Measurements from ENCODE around the gene USP17L21.
"Not testable (repeated sequence)": the region's sequence is repeated elsewhere in the genome, so short reads cannot be mapped to it uniquely, and the experiment has no call there.

Gene USP17L21, protein sequence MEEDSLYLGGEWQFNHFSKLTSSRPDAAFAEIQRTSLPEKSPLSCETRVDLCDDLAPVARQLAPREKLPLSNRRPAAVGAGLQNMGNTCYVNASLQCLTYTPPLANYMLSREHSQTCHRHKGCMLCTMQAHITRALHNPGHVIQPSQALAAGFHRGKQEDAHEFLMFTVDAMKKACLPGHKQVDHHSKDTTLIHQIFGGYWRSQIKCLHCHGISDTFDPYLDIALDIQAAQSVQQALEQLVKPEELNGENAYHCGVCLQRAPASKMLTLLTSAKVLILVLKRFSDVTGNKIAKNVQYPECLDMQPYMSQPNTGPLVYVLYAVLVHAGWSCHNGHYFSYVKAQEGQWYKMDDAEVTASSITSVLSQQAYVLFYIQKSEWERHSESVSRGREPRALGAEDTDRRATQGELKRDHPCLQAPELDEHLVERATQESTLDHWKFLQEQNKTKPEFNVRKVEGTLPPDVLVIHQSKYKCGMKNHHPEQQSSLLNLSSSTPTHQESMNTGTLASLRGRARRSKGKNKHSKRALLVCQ

GRCh38 chr4:9262572-9262971 lies at the start of gene USP17L21:
Gene USP17L21, plus strand, starts transcription at chr4:9262872. Its CDS starts 0 bp downstream, at chr4:9262872.
- DNase-seq (ENCODE audit: low read depth); H3K4me3 ChIP-seq (ENCODE audit: low read depth, low read length): not testable (repeated sequence)

GRCh38 chr4:9214701-9215100 lies 48.0 kb upstream of the USP17L21 start:
- H3K4me3 ChIP-seq (ENCODE audit: low read depth, low read length); DNase-seq (ENCODE audit: low read depth): not testable (repeated sequence)

GRCh38 chr4:9215105-9215504 lies 47.6 kb upstream of the USP17L21 start, which contains the start of gene USP17L11:
Gene USP17L11, plus strand, starts transcription at chr4:9215405. Its CDS starts 0 bp downstream, at chr4:9215405.
- H3K4me3 ChIP-seq (ENCODE audit: low read depth, low read length); DNase-seq (ENCODE audit: low read depth): not testable (repeated sequence)

- not testable (repeated sequence) for H3K4me3 ChIP-seq (ENCODE audit: low read depth, low read length); DNase-seq (ENCODE audit: low read depth)
These were observed 42.8 kb upstream of the USP17L21 start, which contains the start of gene USP17L12 for GRCh38 chr4:9219852-9220251. Gene USP17L12, plus strand, starts transcription at chr4:9220152. Its CDS starts 0 bp downstream, at chr4:9220152.

GRCh38 chr4:9224596-9224995 lies 38.1 kb upstream of the USP17L21 start, which contains the start of gene USP17L13:
Gene USP17L13, plus strand, starts transcription at chr4:9224896. Its CDS starts 0 bp downstream, at chr4:9224896.
- not testable (repeated sequence) for DNase-seq (ENCODE audit: low read depth); H3K4me3 ChIP-seq (ENCODE audit: low read depth, low read length)

DNA sequence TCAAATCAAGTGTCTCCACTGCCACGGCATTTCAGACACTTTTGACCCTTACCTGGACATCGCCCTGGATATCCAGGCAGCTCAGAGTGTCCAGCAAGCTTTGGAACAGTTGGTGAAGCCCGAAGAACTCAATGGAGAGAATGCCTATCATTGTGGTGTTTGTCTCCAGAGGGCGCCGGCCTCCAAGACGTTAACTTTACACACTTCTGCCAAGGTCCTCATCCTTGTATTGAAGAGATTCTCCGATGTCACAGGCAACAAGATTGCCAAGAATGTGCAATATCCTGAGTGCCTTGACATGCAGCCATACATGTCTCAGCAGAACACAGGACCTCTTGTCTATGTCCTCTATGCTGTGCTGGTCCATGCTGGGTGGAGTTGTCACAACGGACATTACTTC lies 32.4 kb upstream of the USP17L21 start:
- not testable (repeated sequence) for DNase-seq (ENCODE audit: low read depth); H3K4me3 ChIP-seq (ENCODE audit: low read depth, low read length)

DNA sequence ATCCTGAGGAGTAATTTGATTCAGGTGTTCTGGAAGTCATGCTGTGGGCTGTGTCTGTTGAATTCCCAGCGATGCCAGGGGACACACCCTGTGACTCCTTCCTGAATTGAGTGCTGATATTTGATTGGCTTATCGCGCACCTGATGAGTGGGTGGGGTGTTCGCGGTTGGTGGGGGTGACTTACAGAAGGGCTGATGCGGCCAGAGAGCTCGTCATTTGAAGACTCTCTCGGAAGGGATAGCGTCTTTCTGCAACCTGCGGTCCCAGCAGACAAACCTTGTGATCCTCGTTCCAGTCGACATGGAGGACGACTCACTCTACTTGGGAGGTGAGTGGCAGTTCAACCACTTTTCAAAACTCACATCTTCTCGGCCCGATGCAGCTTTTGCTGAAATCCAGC lies 28.6 kb upstream of the USP17L21 start, which contains the start of gene USP17L15:
TSS of gene USP17L15 (plus strand) at position 301 of the 400 bp plus-strand sequence. CDS start at position 301, 0 bp downstream.
- not testable (repeated sequence) for DNase-seq (ENCODE audit: low read depth); H3K4me3 ChIP-seq (ENCODE audit: low read depth, low read length)

DNA sequence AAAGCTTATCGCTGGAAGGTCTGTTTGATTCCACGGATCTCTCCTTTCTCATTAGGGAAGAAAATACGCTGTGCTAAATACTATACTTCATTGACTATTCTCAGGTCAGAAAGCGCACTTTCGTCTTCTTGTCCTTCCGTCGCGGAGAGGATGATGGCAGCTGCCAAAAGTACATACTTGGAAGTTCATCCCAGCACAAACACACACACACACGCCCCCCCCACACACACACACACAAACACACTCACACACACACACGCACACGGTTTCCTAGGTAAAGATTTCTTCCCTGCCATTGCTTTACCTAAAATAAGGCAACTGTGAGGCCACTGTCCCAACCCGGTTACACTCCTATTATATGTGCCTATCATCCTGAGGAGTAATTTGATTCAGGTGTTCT lies 24.2 kb upstream of the USP17L21 start:
- DNase-seq (ENCODE audit: low read depth); H3K4me3 ChIP-seq (ENCODE audit: low read depth, low read length): not testable (repeated sequence)

DNA sequence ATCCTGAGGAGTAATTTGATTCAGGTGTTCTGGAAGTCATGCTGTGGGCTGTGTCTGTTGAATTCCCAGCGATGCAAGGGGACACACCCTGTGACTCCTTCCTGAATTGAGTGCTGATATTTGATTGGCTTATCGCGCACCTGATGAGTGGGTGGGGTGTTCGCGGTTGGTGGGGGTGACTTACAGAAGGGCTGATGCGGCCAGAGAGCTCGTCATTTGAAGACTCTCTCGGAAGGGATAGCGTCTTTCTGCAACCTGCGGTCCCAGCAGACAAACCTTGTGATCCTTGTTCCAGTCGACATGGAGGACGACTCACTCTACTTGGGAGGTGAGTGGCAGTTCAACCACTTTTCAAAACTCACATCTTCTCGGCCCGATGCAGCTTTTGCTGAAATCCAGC lies 19.1 kb upstream of the USP17L21 start, which contains the start of gene USP17L17:
TSS of gene USP17L17 (plus strand) at position 301 of the 400 bp plus-strand sequence. CDS start at position 301, 0 bp downstream.
- not testable (repeated sequence) for H3K4me3 ChIP-seq (ENCODE audit: low read depth, low read length); DNase-seq (ENCODE audit: low read depth)

DNA sequence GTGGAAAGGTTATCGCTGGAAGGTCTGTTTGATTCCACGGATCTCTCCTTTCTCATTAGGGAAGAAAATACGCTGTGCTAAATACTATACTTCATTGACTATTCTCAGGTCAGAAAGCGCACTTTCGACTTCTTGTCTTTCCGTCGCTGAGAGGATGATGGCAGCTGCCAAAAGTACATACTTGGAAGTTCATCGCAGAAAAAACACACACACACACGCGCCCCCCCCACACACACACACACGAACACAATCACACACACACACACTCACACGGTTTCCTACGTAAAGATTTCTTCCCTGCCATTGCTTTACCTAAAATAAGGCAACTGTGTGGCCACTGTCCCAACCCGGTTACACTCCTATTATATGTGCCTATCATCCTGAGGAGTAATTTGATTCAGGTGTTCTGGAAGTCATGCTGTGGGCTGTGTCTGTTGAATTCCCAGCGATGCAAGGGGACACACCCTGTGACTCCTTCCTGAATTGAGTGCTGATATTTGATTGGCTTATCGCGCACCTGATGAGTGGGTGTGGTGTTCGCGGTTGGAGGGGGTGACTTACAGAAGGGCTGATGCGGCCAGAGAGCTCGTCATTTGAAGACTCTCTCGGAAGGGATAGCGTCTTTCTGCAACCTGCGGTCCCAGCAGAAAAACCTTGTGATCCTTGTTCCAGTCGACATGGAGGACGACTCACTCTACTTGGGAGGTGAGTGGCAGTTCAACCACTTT lies 14.6 kb upstream of the USP17L21 start, which contains the start of gene USP17L18:
TSS of gene USP17L18 (plus strand) at position 678 of the 728 bp plus-strand sequence. CDS start at position 678, 0 bp downstream.
- DNase-seq (ENCODE audit: low read depth); H3K4me3 ChIP-seq (ENCODE audit: low read depth, low read length): not testable (repeated sequence)

DNA sequence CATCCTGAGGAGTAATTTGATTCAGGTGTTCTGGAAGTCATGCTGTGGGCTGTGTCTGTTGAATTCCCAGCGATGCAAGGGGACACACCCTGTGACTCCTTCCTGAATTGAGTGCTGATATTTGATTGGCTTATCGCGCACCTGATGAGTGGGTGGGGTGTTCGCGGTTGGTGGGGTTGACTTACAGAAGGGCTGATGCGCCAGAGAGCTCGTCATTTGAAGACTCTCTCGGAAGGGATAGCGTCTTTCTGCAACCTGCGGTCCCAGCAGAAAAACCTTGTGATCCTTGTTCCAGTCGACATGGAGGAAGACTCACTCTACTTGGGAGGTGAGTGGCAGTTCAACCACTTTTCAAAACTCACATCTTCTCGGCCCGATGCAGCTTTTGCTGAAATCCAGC lies 9.6 kb upstream of the USP17L21 start, which contains the start of gene USP17L19:
TSS of gene USP17L19 (plus strand) at position 301 of the 400 bp plus-strand sequence. CDS start at position 301, 0 bp downstream.
- H3K4me3 ChIP-seq (ENCODE audit: low read depth, low read length); DNase-seq (ENCODE audit: low read depth): not testable (repeated sequence)

DNA sequence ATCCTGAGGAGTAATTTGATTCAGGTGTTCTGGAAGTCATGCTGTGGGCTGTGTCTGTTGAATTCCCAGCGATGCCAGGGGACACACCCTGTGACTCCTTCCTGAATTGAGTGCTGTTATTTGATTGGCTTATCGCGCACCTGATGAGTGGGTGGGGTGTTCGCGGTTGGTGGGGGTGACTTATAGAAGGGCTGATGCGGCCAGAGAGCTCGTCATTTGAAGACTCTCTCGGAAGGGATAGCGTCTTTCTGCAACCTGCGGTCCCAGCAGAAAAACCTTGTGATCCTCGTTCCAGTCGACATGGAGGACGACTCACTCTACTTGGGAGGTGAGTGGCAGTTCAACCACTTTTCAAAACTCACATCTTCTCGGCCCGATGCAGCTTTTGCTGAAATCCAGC lies 4.8 kb upstream of the USP17L21 start, which contains the start of gene USP17L20:
TSS of gene USP17L20 (plus strand) at position 301 of the 400 bp plus-strand sequence. CDS start at position 301, 0 bp downstream.
- not testable (repeated sequence) for H3K4me3 ChIP-seq (ENCODE audit: low read depth, low read length); DNase-seq (ENCODE audit: low read depth)

DNA sequence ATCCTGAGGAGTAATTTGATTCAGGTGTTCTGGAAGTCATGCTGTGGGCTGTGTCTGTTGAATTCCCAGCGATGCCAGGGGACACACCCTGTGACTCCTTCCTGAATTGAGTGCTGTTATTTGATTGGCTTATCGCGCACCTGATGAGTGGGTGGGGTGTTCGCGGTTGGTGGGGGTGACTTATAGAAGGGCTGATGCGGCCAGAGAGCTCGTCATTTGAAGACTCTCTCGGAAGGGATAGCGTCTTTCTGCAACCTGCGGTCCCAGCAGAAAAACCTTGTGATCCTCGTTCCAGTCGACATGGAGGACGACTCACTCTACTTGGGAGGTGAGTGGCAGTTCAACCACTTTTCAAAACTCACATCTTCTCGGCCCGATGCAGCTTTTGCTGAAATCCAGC lies 4.6 kb downstream of the USP17L21 start, which contains the start of gene USP17L22:
TSS of gene USP17L22 (plus strand) at position 301 of the 400 bp plus-strand sequence. CDS start at position 301, 0 bp downstream.
- not testable (repeated sequence) for DNase-seq (ENCODE audit: low read depth); H3K4me3 ChIP-seq (ENCODE audit: low read depth, low read length)

DNA sequence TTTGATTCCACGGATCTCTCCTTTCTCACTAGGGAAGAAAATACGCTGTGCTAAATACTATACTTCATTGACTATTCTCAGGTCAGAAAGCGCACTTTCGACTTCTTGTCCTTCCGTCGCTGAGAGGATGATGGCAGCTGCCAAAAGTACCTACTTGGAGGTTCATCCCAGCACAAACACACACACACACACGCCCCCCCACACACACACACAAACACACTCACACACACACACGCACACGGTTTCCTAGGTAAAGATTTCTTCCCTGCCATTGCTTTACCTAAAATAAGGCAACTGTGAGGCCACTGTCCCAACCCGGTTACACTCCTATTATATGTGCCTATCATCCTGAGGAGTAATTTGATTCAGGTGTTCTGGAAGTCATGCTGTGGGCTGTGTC lies 9.0 kb downstream of the USP17L21 start:
- not testable (repeated sequence) for H3K4me3 ChIP-seq (ENCODE audit: low read depth, low read length); DNase-seq (ENCODE audit: low read depth)
